Fibroblast of lung (primary cell): ENCODE results near the gene BPHL. TPM values are rescaled to one million over a fixed set of nuclear protein-coding genes. Genes with fewer than 3 reads are reported as not detected.

Source experiments
- DNase-seq, 2 donors: peaks; one replicate each; pipeline versions ENCODE4 v3.0.0 to v3.0.0-alpha.2; 2010; ENCODE audit warnings: low read depth in 2 of 2
- H2AFZ ChIP-seq: 2 replicates; pipeline ENCODE4 v1.5.1; 2012; ENCODE audit warnings: low read length, control low read depth, inconsistent platforms
- H3K27ac ChIP-seq: 2 replicates; pipeline ENCODE4 v1.5.1; 2011; ENCODE audit warnings: low read length, control low read depth; ENCODE audit not compliant: insufficient read depth
- H3K27me3 ChIP-seq: 2 replicates; pipeline ENCODE4 v1.5.1; 2011; ENCODE audit warnings: mild to moderate bottlenecking, low read length; ENCODE audit not compliant: control insufficient read depth, insufficient read depth
- H3K36me3 ChIP-seq: 2 replicates; pipeline ENCODE4 v1.5.1; 2011; ENCODE audit warnings: low read length; ENCODE audit not compliant: control insufficient read depth, insufficient read depth
- H3K4me1 ChIP-seq: 2 replicates; pipeline ENCODE4 v1.5.1; 2011; ENCODE audit warnings: low read length; ENCODE audit not compliant: control insufficient read depth, insufficient read depth; ENCODE audit errors: extremely low read depth
- H3K4me2 ChIP-seq: 2 replicates; pipeline ENCODE4 v1.5.1; 2011; ENCODE audit warnings: low read length, control low read depth; ENCODE audit not compliant: insufficient read depth; ENCODE audit errors: extremely low read depth
- H3K4me3 ChIP-seq, 4 experiments: fragments of 200-600 bp in 1 of 4; sonication (generic) in 1 of 4; replicated peaks in 1 of 4; 2 replicates each; pipeline ENCODE4 v1.5.1; 2011 to 2016; ENCODE audit warnings: low read length in 4 of 4, low read depth in 3 of 4, mild to moderate bottlenecking in 3 of 4, control low read depth in 2 of 4, inconsistent platforms in 1 of 4, mixed read lengths in 1 of 4; ENCODE audit not compliant: insufficient read depth in 1 of 4; ENCODE audit errors: control extremely low read depth in 1 of 4
- H3K79me2 ChIP-seq: 2 replicates; pipeline ENCODE4 v1.5.1; 2012; ENCODE audit warnings: mild to moderate bottlenecking, low read length, inconsistent platforms; ENCODE audit not compliant: control insufficient read depth, insufficient read depth
- H3K9ac ChIP-seq: 2 replicates; pipeline ENCODE4 v1.5.1; 2011; ENCODE audit warnings: mild to moderate bottlenecking, low read length, control low read depth; ENCODE audit not compliant: insufficient read depth
- H3K9me3 ChIP-seq: 2 replicates; pipeline ENCODE4 v1.5.1; 2012; ENCODE audit warnings: low read depth, low read length; ENCODE audit not compliant: control insufficient read depth, insufficient read depth
- H4K20me1 ChIP-seq: 2 replicates; pipeline ENCODE4 v1.5.1; 2011; ENCODE audit warnings: low read length; ENCODE audit not compliant: control insufficient read depth, insufficient read depth; ENCODE audit errors: extremely low read depth
- EZH2 ChIP-seq: IDR thresholded peaks from 2 replicates; pipeline ENCODE4 v1.5.1; 2012; ENCODE audit warnings: low read length, control low read depth, mild to moderate bottlenecking; ENCODE audit errors: missing control alignments
- polyA plus RNA-seq, 2 donors: library from polyadenylated mRNA; depleted of rRNA in 1 of 2; stranded (reverse) in 1 of 2; unstranded in 1 of 2; fragments of >200 nt; gene quantifications; 2 replicates each; pipeline ENCODE4 v1.2.1, GENCODE V29; 2011 to 2012; ENCODE audit warnings: missing spikeins in 1 of 2
- total RNA-seq: library from RNA; depleted of rRNA; stranded (reverse); fragments of >200 nt; gene quantifications from 2 replicates; pipeline ENCODE4 v1.2.1, GENCODE V29; 2014
- TF ChIP-seq, protein P1 (sequence below), 2 donors: IDR thresholded peaks in 1 of 2; conservative IDR thresholded peaks in 1 of 2; 1 replicate in 1 of 2; 2 replicates in 1 of 2; pipeline ENCODE4 v1.5.1; 2011 to 2012; ENCODE audit warnings: low read length in 2 of 2, control low read depth in 1 of 2, inconsistent platforms in 1 of 2, low read depth in 1 of 2, mild to moderate bottlenecking in 1 of 2

BPHL gene
- total and polyA plus RNA-seq, 2 donors (not counting 1 experiment from before 2014, with no cell fraction given) = 16.6 to 20.6 TPM

DNA sequence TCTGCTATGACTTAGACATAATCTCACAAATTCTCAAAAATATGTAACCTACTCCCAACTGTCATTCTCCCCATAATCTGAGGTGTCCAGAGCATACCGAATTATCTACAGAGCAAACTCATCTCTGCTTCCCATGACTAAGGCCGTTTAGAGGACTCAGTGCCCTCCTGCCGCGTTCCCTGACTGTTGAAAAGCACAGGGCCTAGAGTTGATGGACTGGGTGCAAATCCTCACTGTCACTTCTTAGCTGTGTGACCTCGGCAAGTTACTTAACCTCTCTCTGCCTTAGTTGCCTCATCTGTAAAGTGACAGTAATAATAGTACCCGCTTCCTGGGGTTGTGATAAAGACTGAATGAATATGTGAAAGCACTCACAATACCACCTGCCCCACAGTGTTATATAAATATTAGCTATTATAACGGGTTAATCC is 43.6 kb downstream of the BPHL start:
- Histone ChIP-seq H3K27me3 (no peaks in the 10 kb centered on the region), H3K4me3 (peak overlapping the region in 2 of 4 experiments; percentile 48 to 64), H3K4me1 (no peaks in the 10 kb centered on the region), H3K9me3 (no peaks in the 10 kb centered on the region), H3K36me3 (no peaks in the 10 kb centered on the region), H4K20me1 (no peaks in the 10 kb centered on the region), H3K79me2 (no peaks in the 10 kb centered on the region), H3K9ac (no peak overlapping the region), H3K27ac (no peak overlapping the region), H2AFZ (no peak overlapping the region), H3K4me2 (no peak overlapping the region)
- peak in 1 of 2 donors; percentile 34 for DNase-seq
- TF ChIP-seq, protein P1, sequence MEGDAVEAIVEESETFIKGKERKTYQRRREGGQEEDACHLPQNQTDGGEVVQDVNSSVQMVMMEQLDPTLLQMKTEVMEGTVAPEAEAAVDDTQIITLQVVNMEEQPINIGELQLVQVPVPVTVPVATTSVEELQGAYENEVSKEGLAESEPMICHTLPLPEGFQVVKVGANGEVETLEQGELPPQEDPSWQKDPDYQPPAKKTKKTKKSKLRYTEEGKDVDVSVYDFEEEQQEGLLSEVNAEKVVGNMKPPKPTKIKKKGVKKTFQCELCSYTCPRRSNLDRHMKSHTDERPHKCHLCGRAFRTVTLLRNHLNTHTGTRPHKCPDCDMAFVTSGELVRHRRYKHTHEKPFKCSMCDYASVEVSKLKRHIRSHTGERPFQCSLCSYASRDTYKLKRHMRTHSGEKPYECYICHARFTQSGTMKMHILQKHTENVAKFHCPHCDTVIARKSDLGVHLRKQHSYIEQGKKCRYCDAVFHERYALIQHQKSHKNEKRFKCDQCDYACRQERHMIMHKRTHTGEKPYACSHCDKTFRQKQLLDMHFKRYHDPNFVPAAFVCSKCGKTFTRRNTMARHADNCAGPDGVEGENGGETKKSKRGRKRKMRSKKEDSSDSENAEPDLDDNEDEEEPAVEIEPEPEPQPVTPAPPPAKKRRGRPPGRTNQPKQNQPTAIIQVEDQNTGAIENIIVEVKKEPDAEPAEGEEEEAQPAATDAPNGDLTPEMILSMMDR (conservative IDR thresholded peaks at IDR 0.05 in 1 of 2, IDR thresholded peaks at IDR 0.05 in 1 of 2; ENCODE audit: low read depth in 1 of 2, low read length in 2 of 2) = no peak
- TF ChIP-seq EZH2 = no peak

DNA sequence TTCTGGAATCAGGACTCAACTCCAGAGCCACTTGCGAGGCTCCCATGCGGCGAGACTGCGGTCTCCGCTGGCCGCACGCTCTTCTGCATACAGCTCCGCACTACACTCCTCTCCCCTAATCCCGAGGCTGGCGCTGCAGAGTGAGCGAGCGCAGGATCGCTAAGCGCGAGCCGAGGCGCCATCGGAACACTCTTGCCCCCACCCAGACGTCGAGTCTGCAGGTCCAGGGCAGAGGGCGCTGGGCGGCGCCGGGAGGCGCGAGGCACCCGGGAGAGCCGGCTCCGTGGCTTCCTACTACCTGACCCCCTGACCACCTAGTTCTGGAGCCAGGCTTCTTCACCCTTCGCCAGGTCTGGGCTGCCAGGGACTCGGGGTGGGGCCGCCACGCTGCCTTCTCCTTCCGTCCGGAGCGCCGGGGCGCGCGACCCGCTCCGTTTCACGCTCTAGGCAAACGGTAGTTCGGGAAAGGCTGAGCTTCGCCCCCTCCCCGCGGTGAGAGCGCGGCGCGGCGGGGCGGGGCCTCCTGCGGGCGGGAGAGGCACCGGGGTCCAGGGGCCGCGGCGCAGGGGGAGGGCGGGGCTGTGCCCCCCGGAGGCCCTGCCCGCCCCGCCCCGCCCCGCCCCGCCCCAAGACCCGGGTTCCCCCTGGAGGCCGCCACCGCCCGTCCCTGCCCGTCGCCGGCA is 44.2 kb downstream of the BPHL start:
- Histone ChIP-seq H3K27ac (peak overlapping the region; percentile 77), H3K27me3 (no peaks in the 10 kb centered on the region), H3K9ac (peak overlapping the region; percentile 73), H3K9me3 (no peaks in the 10 kb centered on the region), H3K4me3 (peak overlapping the region; percentile 54 to 79 (median 63)), H3K4me1 (no peaks in the 10 kb centered on the region), H3K4me2 (peak overlapping the region; percentile 94), H4K20me1 (no peaks in the 10 kb centered on the region), H3K79me2 (no peaks in the 10 kb centered on the region), H2AFZ (peak overlapping the region; percentile 69), H3K36me3 (no peaks in the 10 kb centered on the region)
- TF ChIP-seq, protein P1 (conservative IDR thresholded peaks at IDR 0.05 in 1 of 2, IDR thresholded peaks at IDR 0.05 in 1 of 2; ENCODE audit: low read depth in 1 of 2, low read length in 2 of 2) = peak in 1 of 2 donors; percentile 11
- TF ChIP-seq EZH2 = no peak
- peak; percentile 69 to 83 for DNase-seq

DNA sequence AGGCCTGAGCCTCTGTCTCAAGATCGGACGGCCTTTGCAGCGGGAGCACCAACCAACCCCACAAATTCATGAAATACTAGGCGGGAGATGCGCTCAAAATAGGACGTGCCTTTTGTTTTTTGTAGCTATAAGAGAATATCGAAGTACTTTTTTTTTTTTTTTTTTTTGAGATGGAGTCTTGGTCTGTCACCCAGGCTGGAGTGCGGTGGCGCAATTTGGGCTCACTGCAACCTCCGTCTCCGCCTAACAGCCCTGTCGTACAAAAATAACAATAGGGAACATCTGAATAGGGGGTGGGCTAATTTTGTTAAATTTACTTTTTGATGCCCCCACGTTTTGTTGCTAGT is 44.7 kb downstream of the BPHL start:
- Histone ChIP-seq H3K9ac (no peak overlapping the region), H3K9me3 (no peaks in the 10 kb centered on the region), H3K4me1 (no peaks in the 10 kb centered on the region), H3K27me3 (no peaks in the 10 kb centered on the region), H3K27ac (no peak overlapping the region), H3K4me2 (peak overlapping the region; percentile 77), H3K4me3 (peak overlapping the region; percentile 17 to 64 (median 43)), H4K20me1 (no peaks in the 10 kb centered on the region), H2AFZ (no peak overlapping the region), H3K79me2 (no peaks in the 10 kb centered on the region), H3K36me3 (no peaks in the 10 kb centered on the region)
- no peak for TF ChIP-seq EZH2
- TF ChIP-seq, protein P1 (conservative IDR thresholded peaks at IDR 0.05 in 1 of 2, IDR thresholded peaks at IDR 0.05 in 1 of 2; ENCODE audit: low read depth in 1 of 2, low read length in 2 of 2) = no peak
- DNase-seq = peak in 1 of 2 donors; percentile 54
